H1 (cell line): Measurements from ENCODE around the gene GBF1. TPM values are rescaled to one million over a fixed set of nuclear protein-coding genes. Genes with fewer than 3 reads are reported as not detected.

ENCODE experiments used
- BRCA1 ChIP-seq: IDR thresholded peaks from 2 replicates; pipeline ENCODE4 v1.6.1; 2012; ENCODE audit warnings: low read depth, low read length, improper control_type of control experiment
- CTBP2 ChIP-seq: IDR thresholded peaks from 2 replicates; pipeline ENCODE4 v1.7.0; 2011; ENCODE audit warnings: borderline replicate concordance, mild to moderate bottlenecking, moderate library complexity, mixed read lengths, low read length; ENCODE audit not compliant: insufficient read depth, insufficient read length
- HDAC2 ChIP-seq, 2 experiments: fragments of 300-600 bp in 1 of 2; sonication (generic) in 1 of 2; IDR thresholded peaks; 2 replicates each; pipeline ENCODE4 v1.6.1; 2011 to 2012; ENCODE audit warnings: low read depth in 2 of 2, low read length in 2 of 2, mild to moderate bottlenecking in 2 of 2, moderate library complexity in 2 of 2, borderline replicate concordance in 1 of 2, inconsistent platforms in 1 of 2
- JUND ChIP-seq: IDR thresholded peaks from 2 replicates; pipeline ENCODE4 v1.6.1; 2011; ENCODE audit warnings: mild to moderate bottlenecking, improper control_type of control experiment, low read length
- NANOG ChIP-seq: IDR thresholded peaks from 2 replicates; pipeline ENCODE4 v1.6.1; 2011; ENCODE audit warnings: low read length, low read depth, mild to moderate bottlenecking, inconsistent platforms; ENCODE audit not compliant: insufficient read depth, poor library complexity, severe bottlenecking
- NRF1 ChIP-seq: IDR thresholded peaks from 2 replicates; pipeline ENCODE4 v1.6.1; 2011; ENCODE audit warnings: mild to moderate bottlenecking, low read depth, low read length, improper control_type of control experiment
- polyA plus RNA-seq, 7 experiments: library from polyadenylated mRNA; depleted of rRNA in 3 of 7; stranded (reverse) in 5 of 7; unstranded in 2 of 7; fragments of >200 nt in 5 of 7; fragments of 200-250 nt in 2 of 7; gene quantifications; 1 replicate in 5 of 7; 2 replicates in 1 of 7; 4 replicates in 1 of 7; pipeline versions ENCODE4 v1.2.1 to v1.2.3, GENCODE V29; 2011 to 2013; ENCODE audit warnings: missing spikeins in 2 of 7, mixed read lengths in 2 of 7
- total RNA-seq: library from RNA; stranded (reverse); fragmentation: NEBNext Ultra II Directional; extraction: Animal tissue kit (Norgen Biotek cat#: 25700); gene quantifications from 2 replicates; pipeline ENCODE4 v1.2.1, GENCODE V29; 2021
- TF ChIP-seq, protein P1 (sequence below): IDR thresholded peaks from 2 replicates; pipeline ENCODE4 v1.6.1; 2012; ENCODE audit warnings: inconsistent platforms

The GBF1 gene
- total and polyA plus RNA-seq, 2 of the 8 experiments (the other 6 are each of a cell fraction or from before 2014, with no cell fraction given): 11.0 to 25.5 TPM

DNA sequence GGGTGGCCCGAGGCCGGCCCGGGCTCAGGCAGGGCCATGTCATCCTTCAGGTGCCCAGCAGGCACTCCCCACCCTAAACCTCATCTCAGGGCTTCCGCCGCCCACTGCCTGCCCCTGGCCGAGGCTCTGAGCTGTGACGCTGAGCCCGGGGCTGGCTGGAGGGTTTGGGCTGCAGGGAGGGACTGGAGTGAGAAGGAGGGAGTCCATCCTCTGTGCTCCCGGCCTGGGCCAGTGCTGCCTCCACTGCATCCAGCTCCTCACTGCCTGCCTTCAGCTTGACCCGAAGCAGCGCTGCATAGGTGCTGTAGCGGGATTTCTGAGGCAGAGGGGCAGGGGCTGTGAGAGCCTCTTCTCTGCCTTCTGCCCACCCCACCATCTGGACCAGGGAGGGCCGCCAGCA, 157.8 kb downstream of the GBF1 start (continued):
- TF ChIP-seq NRF1: no peak
- TF ChIP-seq, protein P1, sequence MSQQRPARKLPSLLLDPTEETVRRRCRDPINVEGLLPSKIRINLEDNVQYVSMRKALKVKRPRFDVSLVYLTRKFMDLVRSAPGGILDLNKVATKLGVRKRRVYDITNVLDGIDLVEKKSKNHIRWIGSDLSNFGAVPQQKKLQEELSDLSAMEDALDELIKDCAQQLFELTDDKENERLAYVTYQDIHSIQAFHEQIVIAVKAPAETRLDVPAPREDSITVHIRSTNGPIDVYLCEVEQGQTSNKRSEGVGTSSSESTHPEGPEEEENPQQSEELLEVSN: no peak
- TF ChIP-seq HDAC2 (IDR thresholded peaks at IDR 0.05; ENCODE audit: borderline replicate concordance in 1 of 2, low read depth in 2 of 2, low read length in 2 of 2): no peak
- TF ChIP-seq BRCA1: no peak
- TF ChIP-seq JUND: no peak
- TF ChIP-seq CTBP2: no peak
- TF ChIP-seq NANOG: no peak
